HepG2 (cell line): ENCODE data around the gene LRRC51. TPM values are rescaled to one million over a fixed set of nuclear protein-coding genes. Genes with fewer than 3 reads are reported as not detected.

Experiments used
- ATAC-seq: fragments of 200-7000 bp; cut with Tn5 transposase; 3 replicates; pipeline ENCODE4 v1.9.1; 2020; ENCODE audit warnings: mild to moderate bottlenecking, moderate library complexity
- BruUV-seq: library from RNA; stranded (reverse); fragments of 400-500 nt; replicated peaks from 2 replicates; lab custom pipeline; 2021; lab: Mats Ljungman, UMichigan
- CTCF ChIA-PET: fragments of 300-600 bp; formaldehyde crosslinking; extraction: SDS; loops from one replicate; lab custom pipeline; 2021; ENCODE audit warnings: low total read pairs, inconsistent platforms, low intra/inter-chr PET ratio; lab: Yijun Ruan, JAX
- POLR2A ChIA-PET: fragments of 350-600 bp; sonication (Branson Sonifier 250); formaldehyde crosslinking; loops from one replicate; lab custom pipeline; 2020; ENCODE audit warnings: antibody characterized with exemption, inconsistent platforms; lab: Yijun Ruan, JAX
- DNase-seq: peaks from one replicate; pipeline ENCODE4 v3.0.0-alpha.2; 2015; ENCODE audit warnings: low spot score
- FAIRE-seq: peaks from 3 replicates; lab custom pipeline; 2011; peaks lifted over from hg19 to GRCh38; lab: Jason Lieb, UNC
- H2AFZ ChIP-seq: one replicate; pipeline ENCODE4 v1.6.1; 2011; ENCODE audit warnings: low read length, inconsistent platforms
- H3K27ac ChIP-seq: fragments of 300-600 bp; 3 replicates; pipeline ENCODE4 v1.8.0; 2011; ENCODE audit warnings: mixed run types, mild to moderate bottlenecking, mixed read lengths, low read length, inconsistent platforms; ENCODE audit not compliant: insufficient read depth; ENCODE audit errors: extremely low read length
- H3K27me3 ChIP-seq, 2 experiments: fragments of 200-600 bp in 1 of 2; 2 replicates in 1 of 2; 3 replicates in 1 of 2; pipeline versions ENCODE4 v1.6.0 to v1.8.0; 2011; ENCODE audit warnings: low read length in 2 of 2, mild to moderate bottlenecking in 2 of 2, moderate library complexity in 2 of 2, inconsistent platforms in 1 of 2; ENCODE audit not compliant: insufficient read depth in 2 of 2, control insufficient read depth in 1 of 2
- H3K36me3 ChIP-seq, 2 experiments: fragments of 200-600 bp in 1 of 2; replicated peaks in 1 of 2; 2 replicates in 1 of 2; 3 replicates in 1 of 2; pipeline versions ENCODE4 v1.5.1 to v1.8.0; 2011; ENCODE audit warnings: low read length in 2 of 2, inconsistent platforms in 1 of 2; ENCODE audit not compliant: insufficient read depth in 2 of 2, control insufficient read depth in 1 of 2
- H3K4me1 ChIP-seq: 2 replicates; pipeline ENCODE4 v1.5.1; 2012; ENCODE audit warnings: low read length, inconsistent platforms; ENCODE audit not compliant: insufficient read depth
- H3K4me2 ChIP-seq: 2 replicates; pipeline ENCODE4 v1.6.0; 2011; ENCODE audit warnings: low read depth, low read length, inconsistent platforms
- H3K4me3 ChIP-seq, 3 experiments: fragments of 200-600 bp in 1 of 3; sonication (generic), shearing (Covaris generic) in 1 of 3; replicated peaks in 1 of 3; 2 replicates each; pipeline ENCODE4 v1.5.1; 2011 to 2016; ENCODE audit warnings: low read length in 3 of 3, inconsistent platforms in 2 of 3, low read depth in 2 of 3, mild to moderate bottlenecking in 2 of 3, control low read depth in 1 of 3, mixed read lengths in 1 of 3; ENCODE audit not compliant: insufficient read depth in 1 of 3
- H3K79me2 ChIP-seq: one replicate; pipeline ENCODE4 v1.6.1; 2011; ENCODE audit warnings: low read length, inconsistent platforms; ENCODE audit not compliant: insufficient read depth
- H3K9ac ChIP-seq: 2 replicates; pipeline ENCODE4 v1.6.0; 2011; ENCODE audit warnings: mild to moderate bottlenecking, low read depth, low read length, inconsistent platforms; ENCODE audit not compliant: insufficient read depth
- H3K9me3 ChIP-seq: 2 replicates; pipeline ENCODE4 v1.5.1; 2012; ENCODE audit warnings: mild to moderate bottlenecking, low read length
- H4K20me1 ChIP-seq: 2 replicates; pipeline ENCODE4 v1.6.0; 2011; ENCODE audit warnings: inconsistent platforms, mild to moderate bottlenecking, low read length, moderate library complexity; ENCODE audit not compliant: insufficient read depth
- EZH2 ChIP-seq: conservative IDR thresholded peaks from 2 replicates; pipeline ENCODE4 v1.6.1; 2012; ENCODE audit warnings: mild to moderate bottlenecking, low read depth, low read length, moderate library complexity
- KIAA2018 ChIP-seq: sonication (generic); formaldehyde crosslinking; IDR thresholded peaks from 2 replicates; pipeline ENCODE4 v1.5.0; 2020; ENCODE audit warnings: mild to moderate bottlenecking, missing genetic modification reagents, borderline replicate concordance
- MIER2 ChIP-seq: IDR thresholded peaks from 2 replicates; pipeline ENCODE4 v1.6.1; 2016; ENCODE audit warnings: missing biosample characterization, missing genetic modification reagents
- MTA3 ChIP-seq: sonication (generic); formaldehyde crosslinking; IDR thresholded peaks from 2 replicates; pipeline ENCODE4 v1.4.0; 2020; ENCODE audit warnings: missing genetic modification reagents
- PPARG ChIP-seq: conservative IDR thresholded peaks from 2 replicates; pipeline ENCODE4 v1.6.1; 2016; ENCODE audit warnings: missing biosample characterization, missing genetic modification reagents
- RBM22 ChIP-seq: fragments of 200-400 bp; formaldehyde crosslinking; optimal IDR thresholded peaks from 2 replicates; pipeline ENCODE3; 2017; ENCODE audit warnings: mild to moderate bottlenecking, low read length, moderate library complexity
- SOX5 ChIP-seq: IDR thresholded peaks from 2 replicates; pipeline ENCODE4 v1.6.1; 2016; ENCODE audit warnings: borderline replicate concordance
- STAT5B ChIP-seq: sonication (generic); formaldehyde crosslinking; IDR thresholded peaks from 2 replicates; pipeline ENCODE4 v1.4.0; 2020; ENCODE audit warnings: missing genetic modification reagents
- TAF1 ChIP-seq: sonication (generic); formaldehyde crosslinking; IDR thresholded peaks from 2 replicates; pipeline ENCODE4 v1.4.0; 2020; ENCODE audit warnings: missing genetic modification reagents
- TOPORS ChIP-seq: sonication (generic); formaldehyde crosslinking; IDR thresholded peaks from 2 replicates; pipeline ENCODE4 v1.8.0; 2023; ENCODE audit warnings: mild to moderate bottlenecking, missing genetic modification reagents
- ZFP36 ChIP-seq: fragments of 150-350 bp; IDR thresholded peaks from 2 replicates; pipeline ENCODE4 v1.6.1; 2018; ENCODE audit warnings: borderline replicate concordance, low read length, low read depth; ENCODE audit not compliant: partially characterized antibody
- ZIK1 ChIP-seq: sonication (generic); formaldehyde crosslinking; IDR thresholded peaks from 2 replicates; pipeline ENCODE4 v1.5.0; 2020; ENCODE audit warnings: mild to moderate bottlenecking, low read depth, missing genetic modification reagents, borderline replicate concordance
- ZNF282 ChIP-seq: fragments of 450-650 bp; IDR thresholded peaks from 2 replicates; pipeline ENCODE4 v1.6.1; 2018; ENCODE audit not compliant: partially characterized antibody
- ZNF292 ChIP-seq: sonication (generic); formaldehyde crosslinking; IDR thresholded peaks from 2 replicates; pipeline ENCODE4 v1.8.1; 2022; ENCODE audit warnings: mild to moderate bottlenecking, low read depth, missing genetic modification reagents, borderline replicate concordance
- ZNF614 ChIP-seq: IDR thresholded peaks from 2 replicates; pipeline ENCODE4 v1.6.1; 2018; ENCODE audit warnings: missing biosample characterization, missing genetic modification reagents, inconsistent platforms, borderline replicate concordance
- ZNF674 ChIP-seq: sonication (generic); formaldehyde crosslinking; IDR thresholded peaks from 2 replicates; pipeline ENCODE4 v1.5.0; 2020; ENCODE audit warnings: low read depth, mild to moderate bottlenecking, missing genetic modification reagents
- ZNF703 ChIP-seq: sonication (generic); formaldehyde crosslinking; IDR thresholded peaks from 2 replicates; pipeline ENCODE4 v1.5.1; 2020; ENCODE audit warnings: missing genetic modification reagents, mild to moderate bottlenecking, moderate library complexity, borderline replicate concordance
- ZNF792 ChIP-seq: IDR thresholded peaks from 2 replicates; pipeline ENCODE4 v1.6.1; 2016
- ZSCAN21 ChIP-seq: sonication (generic); formaldehyde crosslinking; IDR thresholded peaks from 2 replicates; pipeline ENCODE4 v1.8.0; 2022; ENCODE audit warnings: mild to moderate bottlenecking, missing genetic modification reagents, moderate library complexity, borderline replicate concordance
- WGBS: methylation state at CpG from one replicate; pipeline ENCODE4 v1.1.6; 2017; ENCODE audit warnings: low lambda C conversion rate; 5-methylcytosine and 5-hydroxymethylcytosine counted together
- in situ Hi-C: cut with HindIII; loops from 2 replicates; pipeline ENCODE4 v1.10.0; 2017; ENCODE audit warnings: low pct_unique_long_range_greater_than_20kb; ENCODE audit not compliant: extremely low pct_ligation_motif_present
- intact Hi-C: fragments of 100-400 bp; cut with micrococcal nuclease; formaldehyde crosslinking; loops from one replicate; pipeline ENCODE4 v1.10.0; 2022; ENCODE audit not compliant: unreplicated experiment
- polyA plus RNA-seq, 8 experiments: library from polyadenylated mRNA; depleted of rRNA in 3 of 8; stranded (reverse) in 7 of 8; unstranded in 1 of 8; fragments of >200 nt; fragmentation: Illumina TruSeq in 4 of 8; extraction: Trizol in 4 of 8; gene quantifications; 2 replicates each; pipeline versions ENCODE4 v1.2.1 to v1.2.3, GENCODE V29; 2011 to 2016; ENCODE audit warnings: low read depth in 4 of 8, missing spikeins in 1 of 8, mixed read lengths in 1 of 8; ENCODE audit not compliant: insufficient read depth in 1 of 8
- total RNA-seq, 5 experiments: library from RNA; depleted of rRNA; stranded (reverse); fragments of >200 nt; fragmentation: Illumina TruSeq; extraction: Trizol; gene quantifications; 2 replicates each; pipeline ENCODE4 v1.2.3, GENCODE V29; 2016; ENCODE audit warnings: low read depth in 1 of 5

The LRRC51 gene
- total and polyA plus RNA-seq, 2 of the 13 experiments (the other 11 are each of a cell fraction or from before 2014, with no cell fraction given): 5.3 to 6.0 TPM

DNA sequence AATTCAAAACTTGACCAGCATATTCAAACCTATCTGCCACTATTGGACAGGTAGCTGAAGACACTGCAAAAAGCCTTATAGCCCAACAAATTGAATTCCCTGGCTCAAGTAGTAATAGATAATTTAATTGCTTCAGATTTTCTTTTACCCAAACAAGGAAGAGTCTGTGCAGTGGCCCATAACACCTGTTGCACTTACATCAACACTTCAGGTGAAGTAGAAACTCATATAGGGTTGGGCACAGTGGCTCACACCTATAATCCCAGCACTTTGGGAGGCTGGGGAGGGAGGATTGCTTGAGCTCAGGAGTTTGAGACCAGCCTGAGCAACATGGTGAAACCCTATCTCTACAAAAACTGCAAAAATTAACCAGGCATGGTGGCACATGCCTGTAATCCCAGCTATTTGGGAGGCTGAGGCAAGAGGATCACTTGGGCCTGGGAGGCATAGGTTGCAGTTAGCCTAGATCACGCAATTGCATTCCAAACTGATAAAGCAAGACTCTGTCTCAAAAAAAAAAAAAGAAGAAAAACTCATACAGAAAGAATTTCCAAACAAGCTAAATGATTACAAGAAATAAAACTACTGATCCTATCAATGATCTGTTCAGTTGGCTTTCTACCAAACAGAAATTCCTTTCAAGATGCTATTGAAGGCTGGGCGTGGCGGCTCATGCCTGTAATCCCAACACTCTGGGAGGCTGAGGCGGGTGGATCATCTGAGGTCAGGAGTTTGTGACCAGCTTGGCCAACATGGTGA, 64.3 kb downstream of the LRRC51 start:
- CTCF ChIA-PET: no interaction called here
- Histone ChIP-seq H3K27ac (no peak overlapping the region), H2AFZ (no peak overlapping the region), H3K36me3 (no peaks in the 10 kb centered on the region), H4K20me1 (no peaks in the 10 kb centered on the region), H3K9me3 (no peaks in the 10 kb centered on the region), H3K4me1 (no peaks in the 10 kb centered on the region), H3K4me3 (no peak overlapping the region), H3K4me2 (no peak overlapping the region), H3K27me3 (peaks cover 0 to 3% of the 10 kb centered on the region in 2 experiments; a peak in 2 of 5 replicates), H3K9ac (no peak overlapping the region), H3K79me2 (no peaks in the 10 kb centered on the region)
- BruUV-seq: no TSS peak
- FAIRE-seq (no peak), ATAC-seq (no peak), DNase-seq (no peak)
- 50% methylated on average over 4 of the region's 4 CpGs for WGBS
- POLR2A ChIA-PET: no interaction called here
- TF ChIP-seq ZNF282: no peak
- no peak for TF ChIP-seq KIAA2018 (CRISPR knock-in tag)
- TF ChIP-seq PPARG (CRISPR knock-in tag): no peak
- no peak for TF ChIP-seq TOPORS (CRISPR knock-in tag)
- no peak for TF ChIP-seq TAF1 (CRISPR knock-in tag)
- TF ChIP-seq ZSCAN21 (CRISPR knock-in tag): no peak
- TF ChIP-seq ZNF792 (CRISPR knock-in tag): no peak
- no peak for TF ChIP-seq ZNF292 (CRISPR knock-in tag)
- no peak for TF ChIP-seq EZH2
- TF ChIP-seq ZFP36: no peak
- TF ChIP-seq RBM22: no peak
- no peak for TF ChIP-seq ZNF614
- no peak for TF ChIP-seq ZNF674 (CRISPR knock-in tag)
- no peak for TF ChIP-seq STAT5B (CRISPR knock-in tag)
- no peak for TF ChIP-seq MTA3 (CRISPR knock-in tag)
- TF ChIP-seq ZIK1: no peak
- TF ChIP-seq ZNF703: no peak
- TF ChIP-seq MIER2 (CRISPR knock-in tag): no peak
- TF ChIP-seq SOX5 (CRISPR knock-in tag): no peak
- intact Hi-C loops: loop anchor here (1.0 kb wide), 1 partner anchor 120 kb away; no protein-coding TSS in a partner anchor
- in situ Hi-C loops: no loop called here
